Testis (tissue), 2 donors: ENCODE measurements around the gene NAGA.

Experiments used
- POLR2A ChIP-seq: fragments of 450-650 bp; IDR thresholded peaks from one replicate; pipeline ENCODE4 v1.6.1; 2017; ENCODE audit warnings: antibody characterized with exemption, mild to moderate bottlenecking, moderate library complexity
- TF ChIP-seq, protein P1 (sequence below), 3 experiments: fragments of 450-650 bp in 2 of 3; fragments of 200-600 bp in 1 of 3; sonication (generic) in 1 of 3; IDR thresholded peaks; one replicate each; pipeline ENCODE4 v1.5.1; 2016 to 2019; ENCODE audit warnings: antibody characterized with exemption in 3 of 3, mild to moderate bottlenecking in 2 of 3, moderate library complexity in 1 of 3

DNA sequence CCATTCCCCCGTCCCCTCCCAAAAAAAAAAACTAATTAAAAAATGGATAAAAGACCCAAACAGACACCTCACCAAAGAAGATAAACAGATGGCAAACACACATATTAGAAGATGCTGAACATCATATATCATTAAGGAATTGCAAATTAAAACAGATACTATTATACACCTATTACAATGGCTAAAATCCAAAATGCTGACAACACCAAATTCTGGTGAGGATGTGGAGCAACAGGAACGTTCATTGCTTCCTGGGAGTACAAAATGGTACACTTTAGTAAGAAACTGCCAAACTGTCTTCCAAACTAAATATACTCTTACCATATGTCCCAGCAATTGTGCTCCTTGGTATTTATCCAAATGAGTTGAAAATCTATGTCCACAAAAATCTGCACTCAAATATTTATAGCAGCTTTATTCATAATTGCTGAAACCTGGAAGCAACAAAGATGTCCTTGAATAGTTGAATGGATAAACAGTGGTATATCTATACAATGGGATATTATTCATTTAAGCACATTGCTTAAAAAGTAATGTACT is 19.9 kb downstream of the NAGA start:
- TF ChIP-seq, protein P1, sequence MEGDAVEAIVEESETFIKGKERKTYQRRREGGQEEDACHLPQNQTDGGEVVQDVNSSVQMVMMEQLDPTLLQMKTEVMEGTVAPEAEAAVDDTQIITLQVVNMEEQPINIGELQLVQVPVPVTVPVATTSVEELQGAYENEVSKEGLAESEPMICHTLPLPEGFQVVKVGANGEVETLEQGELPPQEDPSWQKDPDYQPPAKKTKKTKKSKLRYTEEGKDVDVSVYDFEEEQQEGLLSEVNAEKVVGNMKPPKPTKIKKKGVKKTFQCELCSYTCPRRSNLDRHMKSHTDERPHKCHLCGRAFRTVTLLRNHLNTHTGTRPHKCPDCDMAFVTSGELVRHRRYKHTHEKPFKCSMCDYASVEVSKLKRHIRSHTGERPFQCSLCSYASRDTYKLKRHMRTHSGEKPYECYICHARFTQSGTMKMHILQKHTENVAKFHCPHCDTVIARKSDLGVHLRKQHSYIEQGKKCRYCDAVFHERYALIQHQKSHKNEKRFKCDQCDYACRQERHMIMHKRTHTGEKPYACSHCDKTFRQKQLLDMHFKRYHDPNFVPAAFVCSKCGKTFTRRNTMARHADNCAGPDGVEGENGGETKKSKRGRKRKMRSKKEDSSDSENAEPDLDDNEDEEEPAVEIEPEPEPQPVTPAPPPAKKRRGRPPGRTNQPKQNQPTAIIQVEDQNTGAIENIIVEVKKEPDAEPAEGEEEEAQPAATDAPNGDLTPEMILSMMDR (IDR thresholded peaks at IDR 0.05) = no peak
- no peak for TF ChIP-seq POLR2A
